DMS53 (cell line): ENCODE measurements around the gene NUMA1.
A peak's percentile ranks its signal among the peaks of the same experiment; 100 is the strongest.

ENCODE experiments used
- DNase-seq: peaks from one replicate; lab custom pipeline; 2025; lab: John Stamatoyannopoulos, UW

Gene NUMA1

GRCh38 chr11:72061739-72062396, 18.5 kb downstream of the NUMA1 start:
- no peak for DNase-seq

- no peak for DNase-seq
Observed at GRCh38 chr11:72058416-72059034, 21.8 kb downstream of the NUMA1 start.

GRCh38 chr11:72048766-72049460, 31.4 kb downstream of the NUMA1 start:
- DNase-seq: no peak

DNA sequence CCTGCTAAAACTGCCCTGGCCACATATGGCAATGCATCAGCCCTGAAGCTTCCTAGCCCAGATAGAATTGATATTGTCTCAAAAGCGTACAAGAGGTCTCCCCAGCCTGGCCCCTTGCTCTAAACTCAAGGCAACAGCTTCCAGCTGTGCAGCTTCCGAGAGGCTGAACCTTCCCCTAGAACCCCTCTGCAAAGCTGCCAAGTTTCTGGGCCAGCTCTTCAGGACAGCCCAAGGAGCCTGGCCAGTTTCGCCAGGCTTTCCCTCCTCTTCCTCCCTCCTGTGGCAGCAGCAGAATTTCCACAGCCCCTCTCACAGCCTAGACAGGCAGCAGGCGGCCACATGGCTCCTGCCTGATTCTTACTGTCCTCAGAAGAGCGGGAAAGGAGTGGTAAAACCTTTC, 34.5 kb downstream of the NUMA1 start:
- no peak for DNase-seq

GRCh38 chr11:72042064-72042745, 38.1 kb downstream of the NUMA1 start:
- peak; percentile 46 for DNase-seq

- DNase-seq: peak; percentile 94
Observed at GRCh38 chr11:72041364-72042063, 38.8 kb downstream of the NUMA1 start.

- peak; percentile 97 for DNase-seq
Observed at GRCh38 chr11:72040491-72041363, 39.6 kb downstream of the NUMA1 start.

DNA sequence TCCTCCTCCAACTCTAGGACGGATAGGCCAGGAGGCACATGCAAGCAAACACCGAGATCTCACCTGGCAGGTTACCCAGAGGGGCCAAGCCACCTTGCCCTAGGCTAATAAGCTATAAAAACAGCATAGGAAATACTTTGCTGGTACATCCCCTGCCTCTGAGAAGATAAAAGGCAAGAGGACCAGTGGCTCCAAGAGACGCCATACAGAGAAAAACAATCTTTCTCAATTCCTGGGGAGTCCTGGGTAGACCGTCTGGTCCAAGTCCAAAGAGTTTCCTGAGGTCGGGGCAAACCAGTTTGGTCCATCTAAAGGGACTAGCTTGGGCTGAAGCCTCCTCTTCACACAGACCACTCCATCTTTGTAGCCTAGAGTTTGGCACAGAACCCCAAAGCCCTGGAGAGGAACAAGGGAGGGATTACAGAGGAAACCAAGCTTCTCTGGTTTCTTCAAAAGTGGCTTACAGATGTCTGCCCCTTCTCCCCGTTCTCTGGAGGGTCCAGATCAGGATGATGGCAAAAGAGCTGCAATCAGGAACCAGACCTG, 40.4 kb downstream of the NUMA1 start:
- DNase-seq: no peak

DNA sequence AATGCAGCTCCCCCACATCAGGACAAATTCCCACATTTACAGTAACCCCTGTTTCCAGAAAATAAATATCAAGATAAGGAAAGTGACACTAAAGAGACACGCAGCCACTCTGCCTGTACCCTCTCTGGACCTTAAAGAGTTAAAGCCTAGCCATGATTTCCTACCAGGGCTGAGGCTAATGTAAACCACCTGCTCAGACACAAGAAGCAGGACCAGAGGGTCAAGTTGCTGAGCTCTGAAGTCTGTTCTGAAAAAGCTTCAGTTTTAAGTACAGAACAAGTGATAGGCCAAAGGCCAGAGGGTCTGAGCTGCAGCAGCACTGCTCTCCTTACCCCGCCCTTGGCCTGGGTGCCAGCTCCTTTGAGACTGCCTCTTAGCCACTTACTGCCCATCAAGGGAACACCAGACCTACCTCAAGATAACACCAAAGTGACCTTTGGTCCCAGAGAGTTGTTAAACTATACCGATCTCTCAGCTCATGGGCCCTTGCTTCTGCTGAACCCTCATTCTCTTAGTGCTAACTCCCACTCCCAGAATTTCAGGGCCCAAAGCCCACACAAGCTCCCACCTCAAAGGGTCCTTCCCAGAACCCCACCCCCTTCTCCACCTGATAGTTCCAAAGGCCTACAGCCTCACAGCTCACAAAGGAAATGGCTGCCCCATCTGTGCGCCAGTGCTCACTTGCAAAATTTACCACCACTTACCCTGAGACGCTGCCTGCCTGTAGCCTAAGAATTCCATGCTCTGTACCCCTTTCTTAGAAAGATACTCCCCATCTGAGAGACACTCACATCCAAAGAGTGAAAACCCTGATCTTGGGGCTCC, 41.1 kb downstream of the NUMA1 start:
- no peak for DNase-seq

DNA sequence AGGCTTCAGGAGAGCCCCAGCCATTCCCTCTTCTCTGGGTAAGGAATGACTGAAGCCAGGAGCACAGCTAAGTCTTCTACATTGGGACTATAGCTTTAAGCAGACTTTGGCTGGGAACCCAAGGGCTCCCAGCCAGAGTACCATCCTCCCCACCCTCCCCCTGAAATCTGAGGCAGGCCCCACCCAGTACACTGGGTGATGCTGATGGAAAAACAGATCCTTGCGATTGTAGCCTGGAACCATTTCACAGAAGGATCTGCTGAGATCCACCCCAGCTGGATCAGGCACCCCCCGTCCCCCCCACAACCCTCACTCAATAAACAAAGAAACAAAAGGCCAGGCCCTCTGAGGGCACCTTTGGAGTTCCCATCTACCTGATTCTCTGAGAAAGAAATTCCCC, 41.9 kb downstream of the NUMA1 start:
- no peak for DNase-seq

DNA sequence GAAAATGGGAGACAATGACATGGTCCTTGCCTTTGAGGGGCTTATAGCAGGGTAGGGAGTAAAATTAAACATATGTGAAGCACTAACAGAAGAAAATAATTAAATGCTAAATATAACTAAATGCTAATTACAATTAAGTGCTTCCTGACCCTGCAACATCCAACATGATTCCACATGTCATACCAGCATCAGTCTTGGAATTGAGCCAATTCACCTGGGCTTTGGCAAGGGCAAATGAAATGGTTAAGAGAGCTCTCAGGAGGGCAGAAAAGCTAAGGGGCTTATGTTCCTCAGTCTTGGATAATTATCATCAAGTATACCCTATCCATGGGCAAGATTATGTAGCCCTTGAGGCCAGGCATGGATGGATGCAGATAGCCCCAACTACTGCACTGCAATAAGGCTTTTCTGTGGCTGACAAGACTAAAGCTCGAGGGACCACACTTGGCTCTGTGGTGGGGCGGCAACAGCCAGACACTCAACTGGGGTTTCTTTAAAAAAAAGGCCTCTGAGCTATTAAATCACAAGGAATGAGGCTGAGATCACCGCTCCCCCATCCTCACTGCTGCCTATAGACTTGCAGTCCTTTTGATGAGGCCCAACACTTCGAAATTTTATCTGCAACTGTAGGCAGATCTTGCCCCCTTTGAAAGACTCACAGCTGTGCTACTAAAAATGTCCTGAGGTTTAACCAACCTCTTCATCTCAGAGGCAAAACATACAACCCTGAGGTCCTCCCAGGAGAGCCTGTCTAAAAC, 42.6 kb downstream of the NUMA1 start:
- no peak for DNase-seq

DNA sequence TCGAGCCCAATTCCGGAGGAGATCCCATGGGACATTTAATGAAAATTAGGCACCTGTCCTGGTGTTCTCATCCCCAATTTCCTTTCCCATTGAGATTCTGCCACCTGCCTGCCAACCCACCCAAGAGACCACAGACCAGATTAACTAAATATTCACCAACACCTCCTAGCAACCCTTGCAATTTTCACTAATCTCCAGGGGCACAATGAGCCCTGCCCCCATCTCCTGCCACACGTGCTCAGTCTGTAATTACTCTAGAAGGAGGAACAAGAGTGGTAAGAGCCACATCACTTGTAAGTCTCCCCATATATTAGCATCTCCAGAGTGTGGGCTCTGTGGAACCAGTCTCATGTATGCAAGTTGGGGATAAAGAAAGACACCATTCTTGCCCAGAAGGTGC, 43.7 kb downstream of the NUMA1 start:
- no peak for DNase-seq

DNA sequence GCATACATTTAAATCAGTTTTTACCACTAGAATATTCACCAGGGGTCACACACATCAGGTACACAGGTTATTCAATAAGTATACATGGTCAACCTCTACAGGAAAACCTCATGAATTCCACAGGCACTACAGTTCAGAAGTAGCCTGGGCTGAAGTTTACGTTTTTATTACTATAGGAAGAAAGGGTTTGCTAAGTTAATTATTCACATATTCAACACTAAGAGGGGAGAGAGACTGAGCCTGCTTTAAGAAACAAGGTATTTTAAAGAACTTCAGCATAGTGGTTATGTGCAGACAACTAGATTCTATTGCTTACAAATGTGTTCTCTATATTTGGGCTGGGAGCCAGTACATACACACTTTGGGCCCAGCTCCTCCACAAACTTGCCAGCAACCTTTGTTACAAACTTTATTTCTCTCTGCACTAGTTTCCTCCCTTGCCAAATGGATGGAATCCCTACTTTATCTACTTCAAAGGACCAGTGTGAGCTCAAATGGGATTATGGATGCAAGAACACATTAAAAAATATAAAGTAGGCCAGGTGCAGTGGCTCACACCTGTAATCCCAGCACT, 49.8 kb downstream of the NUMA1 start:
- DNase-seq: no peak

DNA sequence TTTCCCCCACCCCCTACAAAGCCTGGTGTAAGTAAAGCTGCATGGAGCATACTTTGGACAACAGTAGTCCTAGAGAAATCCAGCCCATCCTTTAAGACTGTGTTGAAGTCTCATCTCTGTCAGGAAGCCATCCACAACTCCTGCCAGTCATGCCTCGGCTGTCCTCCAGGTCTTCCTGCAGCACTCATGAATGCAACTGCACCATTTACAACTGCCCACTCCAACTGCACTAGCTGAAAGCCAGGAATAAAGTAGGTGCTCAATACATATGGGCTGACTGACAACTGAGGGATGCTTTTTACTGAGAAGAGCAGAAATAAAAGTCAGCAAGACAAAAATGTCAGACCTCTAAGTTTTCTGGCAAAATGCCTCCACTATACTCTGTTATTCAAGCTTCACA, 54.3 kb downstream of the NUMA1 start:
- no peak for DNase-seq

DNA sequence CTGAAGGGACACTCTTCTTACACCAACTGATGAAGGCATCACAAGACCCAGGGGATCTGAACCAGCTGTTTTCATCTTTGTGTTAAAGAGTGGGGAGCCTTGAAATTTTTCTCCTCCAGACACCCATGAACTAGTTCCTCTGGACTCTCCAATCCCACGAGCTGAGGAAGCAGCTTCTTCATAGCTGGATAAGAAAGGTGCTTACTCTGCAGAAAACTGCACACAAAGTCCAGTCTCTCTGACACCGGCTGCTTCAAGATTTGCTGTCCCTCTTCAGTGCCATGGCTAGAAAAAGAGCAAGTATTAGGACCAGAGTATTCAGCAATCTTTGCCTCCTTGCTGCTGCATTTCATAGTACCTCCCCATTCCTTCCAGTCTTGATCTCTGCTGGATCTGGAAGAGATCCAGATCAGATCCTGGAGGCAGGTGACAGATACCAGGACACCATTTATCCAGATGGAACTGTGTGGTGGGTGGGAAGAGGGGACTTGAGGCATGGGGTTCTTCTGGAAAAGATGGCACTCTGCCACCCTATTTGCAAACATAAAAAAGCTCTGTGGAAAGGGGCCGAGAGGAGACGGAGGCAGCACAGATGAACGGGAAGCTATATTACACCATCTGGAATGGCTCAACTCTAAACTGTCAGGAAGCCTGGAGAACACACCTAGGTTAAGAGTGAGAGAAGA, 56.1 kb downstream of the NUMA1 start:
- no peak for DNase-seq

DNA sequence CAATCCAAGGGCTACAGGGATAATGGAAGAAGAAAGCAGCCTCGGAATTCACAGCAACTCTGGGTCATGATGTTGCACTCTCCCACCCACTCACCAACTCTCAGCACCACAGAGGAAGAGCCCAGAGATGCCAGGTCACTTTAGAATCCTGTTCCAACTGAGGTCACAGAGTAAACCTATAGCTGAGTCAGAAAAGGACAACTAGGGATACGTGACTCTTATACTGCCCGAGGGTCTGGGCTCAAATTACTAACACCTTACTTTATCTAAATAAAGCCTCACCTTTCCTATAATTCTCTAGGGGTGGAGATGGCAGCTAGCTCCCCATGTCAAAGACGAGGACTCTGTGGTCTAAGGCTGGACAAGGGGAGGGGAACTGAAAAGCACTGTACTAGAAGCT, 57.0 kb downstream of the NUMA1 start:
- no peak for DNase-seq

DNA sequence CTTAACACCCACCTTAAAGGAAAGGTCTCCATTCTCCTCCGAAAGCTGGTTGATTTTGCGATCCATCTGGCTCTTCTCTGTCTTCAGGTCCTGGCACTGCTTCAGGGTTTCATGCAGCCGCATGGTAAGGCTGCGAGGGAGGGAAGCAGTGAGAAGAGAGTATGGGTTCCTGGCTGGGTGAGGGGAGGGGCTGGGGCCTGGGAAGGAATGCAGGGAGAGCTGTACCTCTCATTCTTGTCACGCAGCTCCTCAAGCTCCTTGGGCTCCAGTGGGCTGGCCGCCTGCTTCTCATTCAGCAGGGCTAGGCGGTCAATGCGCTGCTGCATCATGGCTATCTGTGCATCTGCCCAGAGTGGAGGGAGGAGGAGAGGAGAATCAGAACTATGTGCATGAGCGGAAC, 62.2 kb downstream of the NUMA1 start:
- no peak for DNase-seq

- peak; percentile 50 for DNase-seq
Observed at GRCh38 chr11:72015511-72016061, 64.8 kb downstream of the NUMA1 start.
